GM20431 (cell line): ENCODE data around the gene MEIS1.

Experiments
- in situ Hi-C: fragments of 300-500 bp; cut with MseI, MboI; formaldehyde crosslinking; loops from one replicate; pipeline ENCODE4 v1.15.0; 2020; ENCODE audit warnings: low sequenced_read_pairs; ENCODE audit not compliant: unreplicated experiment

MEIS1 gene

DNA sequence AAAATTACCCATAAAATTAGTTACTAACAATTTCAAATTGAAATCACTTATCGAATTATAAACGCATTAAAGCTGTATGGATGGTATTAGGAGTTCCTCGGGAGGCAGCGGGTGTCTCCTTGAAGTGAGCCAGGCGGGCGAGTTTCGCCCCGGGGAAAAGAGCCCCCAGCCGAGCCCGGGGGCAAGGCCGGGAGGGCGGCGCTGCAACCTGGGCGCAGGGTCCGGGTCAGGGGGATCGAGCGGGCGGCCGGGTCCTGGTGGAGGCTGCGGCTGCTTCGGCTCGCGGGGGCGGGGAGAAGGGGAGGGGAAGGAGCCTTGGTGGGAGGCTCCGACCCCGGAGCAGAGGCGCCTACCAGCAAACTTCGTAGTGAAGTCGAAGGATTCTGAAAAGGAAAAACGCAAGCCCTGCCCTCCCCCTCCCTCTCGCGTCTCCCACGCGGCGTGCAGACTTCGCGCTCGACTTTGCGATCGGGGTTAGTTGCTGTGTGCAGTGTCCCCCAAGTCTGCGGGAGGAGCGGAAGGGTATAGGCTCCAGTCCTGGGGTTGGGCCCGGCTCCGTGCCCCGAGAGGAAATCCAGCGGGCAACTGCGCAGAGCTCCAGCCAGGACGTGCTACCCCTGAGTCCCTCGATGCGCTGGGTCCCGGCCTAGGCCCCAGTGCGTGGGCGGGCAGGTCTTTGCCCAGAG, 140.8 kb downstream of the MEIS1 start:
- in situ Hi-C loops: no loop called here

DNA sequence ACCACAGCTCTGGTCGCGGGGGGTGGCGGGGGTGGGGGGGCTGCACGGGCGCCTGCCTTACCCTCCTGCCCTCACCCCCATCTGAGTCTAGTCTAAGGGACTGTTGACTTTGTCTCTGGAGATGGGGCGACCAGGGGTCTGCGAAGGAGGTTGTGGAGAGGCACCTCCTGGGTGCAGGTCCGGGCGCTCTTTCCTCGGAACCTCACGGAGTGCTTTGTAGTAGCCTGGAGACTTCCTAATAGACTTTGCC, 141.3 kb downstream of the MEIS1 start:
- in situ Hi-C loops: no loop called here

DNA sequence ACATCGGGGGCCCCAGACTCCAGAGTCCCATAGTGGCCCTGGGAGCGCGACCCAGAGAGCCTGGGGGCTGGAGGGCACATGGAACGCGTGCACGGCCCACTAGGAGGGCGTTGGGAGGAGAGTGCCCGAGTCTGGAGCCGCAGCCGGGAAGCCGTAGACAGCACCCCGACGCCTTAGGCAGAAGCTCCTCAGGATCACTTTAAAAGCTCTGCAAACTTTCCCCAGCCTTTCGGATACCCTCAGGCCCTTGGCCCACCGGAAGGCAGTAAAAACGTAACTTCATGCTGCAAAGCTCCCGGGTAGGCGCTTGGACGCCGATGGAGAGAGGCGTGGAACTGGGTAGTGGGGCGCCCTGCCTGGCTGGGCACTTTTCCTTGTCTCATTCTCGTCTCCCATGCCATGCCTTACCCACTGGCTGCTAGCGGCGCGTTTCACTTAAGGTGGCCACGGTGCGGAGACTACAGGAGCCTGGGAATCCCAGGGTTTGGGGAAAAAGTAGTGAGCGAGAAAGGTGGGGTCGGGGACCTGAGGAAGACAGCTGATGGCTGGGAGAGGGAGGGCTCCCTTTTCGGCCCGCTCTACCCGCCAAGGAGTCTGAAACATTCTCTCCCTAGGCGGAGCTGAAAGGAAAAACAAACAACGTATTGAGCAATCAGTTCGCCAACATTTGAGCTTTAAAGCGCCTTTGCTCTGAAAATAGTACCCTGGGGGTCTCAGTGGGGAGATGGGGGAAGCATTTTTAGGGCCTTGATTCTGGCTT, 141.8 kb downstream of the MEIS1 start:
- in situ Hi-C loops: no loop called here

DNA sequence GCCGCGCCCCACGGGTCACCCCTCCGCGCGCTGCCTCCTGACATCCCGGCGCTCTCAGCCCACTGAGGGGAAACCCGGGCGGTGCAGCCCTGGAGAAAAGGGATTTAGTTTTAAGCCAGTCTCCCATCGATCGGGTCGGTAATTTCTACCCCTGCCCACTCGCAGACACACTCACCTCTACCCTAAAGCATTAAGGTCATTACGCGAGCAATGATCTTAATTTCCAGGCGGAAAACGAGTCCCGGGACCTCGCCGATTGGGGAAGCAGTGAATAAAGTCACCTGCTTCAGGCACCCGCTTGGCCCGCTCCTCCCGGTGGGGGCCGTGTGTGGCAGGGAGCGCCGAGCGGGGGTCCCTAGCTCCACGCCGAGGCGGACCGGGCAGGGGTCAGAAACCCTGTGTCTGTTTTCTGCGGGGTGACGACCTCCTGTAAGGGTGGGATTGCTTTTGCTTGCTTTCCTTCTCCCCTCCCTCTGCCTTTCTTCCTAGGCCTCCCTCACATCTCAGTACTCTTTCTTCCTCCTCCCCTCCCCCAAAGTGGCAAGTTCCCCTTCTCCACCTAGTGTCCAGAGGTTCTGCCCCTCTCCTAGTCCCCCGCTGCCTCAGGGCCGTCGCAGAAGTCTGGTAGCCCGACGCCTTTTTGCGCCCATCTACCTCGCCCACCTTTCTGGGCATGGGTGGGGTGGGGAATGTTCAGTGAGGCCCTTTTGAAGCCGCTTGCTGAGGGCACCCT, 142.6 kb downstream of the MEIS1 start:
- in situ Hi-C loops: no loop called here

DNA sequence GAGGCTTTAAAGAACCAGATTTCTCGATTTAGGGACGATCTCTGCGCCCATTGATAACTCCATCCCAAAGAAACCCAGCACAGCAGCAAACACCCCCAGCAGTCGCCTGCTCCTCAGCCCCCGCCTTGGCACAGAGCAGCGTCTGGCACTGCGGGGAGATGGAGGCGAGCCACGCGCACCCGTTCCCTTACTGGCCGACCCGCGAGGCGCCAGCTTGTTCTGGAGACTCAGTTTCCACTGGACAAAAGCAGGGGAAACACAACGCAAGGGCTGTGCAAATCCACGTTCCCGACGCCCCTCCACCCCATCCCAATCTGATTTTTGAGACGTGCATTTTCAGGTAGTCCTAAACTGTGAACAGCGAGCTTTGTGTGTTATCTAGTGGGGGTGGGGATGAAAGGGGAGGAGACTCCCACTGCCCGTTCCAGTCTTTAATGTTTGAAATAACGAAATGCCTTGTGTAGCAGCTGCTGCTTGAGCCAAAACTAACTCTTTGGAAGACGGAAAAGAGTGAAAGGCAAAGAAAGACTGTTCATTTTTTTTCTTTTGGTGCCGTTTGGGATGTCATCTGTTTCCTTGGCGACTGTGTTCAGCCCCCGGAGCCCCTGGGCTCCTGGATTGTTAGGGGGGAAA, 143.2 kb downstream of the MEIS1 start:
- in situ Hi-C loops: no loop called here

DNA sequence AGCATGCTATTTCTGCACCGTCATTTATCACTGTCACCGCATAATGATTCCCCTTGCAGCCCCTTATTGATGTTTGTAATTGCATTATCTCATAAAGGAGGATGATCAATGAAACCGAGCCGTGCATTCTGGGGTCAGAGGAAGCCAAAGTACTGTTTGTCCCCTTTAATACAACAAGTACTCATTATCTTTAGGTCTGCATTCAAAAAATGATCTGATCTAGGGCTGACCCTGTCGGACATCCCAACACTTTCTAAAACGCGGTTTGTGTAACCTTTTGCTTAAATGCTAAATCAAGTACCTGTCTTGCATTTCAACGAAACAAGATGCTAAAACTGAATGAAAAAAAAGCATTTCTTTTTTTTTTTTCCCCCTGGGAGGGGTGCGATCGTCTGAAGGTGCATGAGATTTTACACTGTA, 143.8 kb downstream of the MEIS1 start:
- in situ Hi-C loops: no loop called here

DNA sequence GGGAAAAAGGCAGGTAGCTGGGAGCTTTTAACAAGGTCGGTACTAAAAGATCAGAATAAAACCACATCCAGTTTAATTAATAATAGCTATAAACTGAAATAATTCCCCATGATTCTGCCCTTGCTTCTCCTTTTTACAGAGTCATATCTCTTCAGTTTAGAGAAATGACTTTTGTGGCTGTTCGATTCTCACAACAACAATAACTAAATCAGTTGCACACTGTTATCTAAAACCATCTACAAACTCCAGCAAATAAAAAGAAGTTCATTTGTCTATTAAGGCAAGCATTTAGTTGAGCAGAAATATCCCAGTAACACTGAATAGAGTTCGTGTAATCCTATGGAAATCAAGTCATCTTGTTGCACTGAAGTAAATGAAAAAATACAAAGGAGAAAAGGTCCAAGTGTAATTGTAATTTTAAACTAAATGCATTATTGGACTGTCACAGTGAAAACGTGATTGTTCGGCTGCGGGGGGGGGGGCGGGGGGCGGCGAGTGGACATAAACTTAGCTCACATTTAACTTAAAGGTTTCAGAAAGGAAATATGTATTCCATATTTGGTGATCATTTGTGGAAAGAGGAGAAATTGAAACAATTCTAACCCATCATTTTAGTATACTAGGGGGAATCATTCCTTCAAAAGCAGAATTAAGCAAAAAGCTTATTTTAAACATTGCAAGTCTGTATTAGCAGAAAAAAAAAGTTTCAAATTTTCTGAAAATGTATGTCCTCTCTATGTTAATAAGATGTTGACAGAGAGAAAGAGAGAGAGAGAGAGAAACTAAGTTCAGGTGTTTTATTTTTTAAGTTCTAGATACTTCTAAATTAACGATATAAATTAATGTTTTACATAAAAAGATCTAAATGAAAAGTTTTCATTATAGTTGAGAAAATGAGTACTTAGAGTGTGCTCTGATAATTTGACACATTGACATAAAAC, 144.5 kb downstream of the MEIS1 start:
- in situ Hi-C loops: no loop called here

DNA sequence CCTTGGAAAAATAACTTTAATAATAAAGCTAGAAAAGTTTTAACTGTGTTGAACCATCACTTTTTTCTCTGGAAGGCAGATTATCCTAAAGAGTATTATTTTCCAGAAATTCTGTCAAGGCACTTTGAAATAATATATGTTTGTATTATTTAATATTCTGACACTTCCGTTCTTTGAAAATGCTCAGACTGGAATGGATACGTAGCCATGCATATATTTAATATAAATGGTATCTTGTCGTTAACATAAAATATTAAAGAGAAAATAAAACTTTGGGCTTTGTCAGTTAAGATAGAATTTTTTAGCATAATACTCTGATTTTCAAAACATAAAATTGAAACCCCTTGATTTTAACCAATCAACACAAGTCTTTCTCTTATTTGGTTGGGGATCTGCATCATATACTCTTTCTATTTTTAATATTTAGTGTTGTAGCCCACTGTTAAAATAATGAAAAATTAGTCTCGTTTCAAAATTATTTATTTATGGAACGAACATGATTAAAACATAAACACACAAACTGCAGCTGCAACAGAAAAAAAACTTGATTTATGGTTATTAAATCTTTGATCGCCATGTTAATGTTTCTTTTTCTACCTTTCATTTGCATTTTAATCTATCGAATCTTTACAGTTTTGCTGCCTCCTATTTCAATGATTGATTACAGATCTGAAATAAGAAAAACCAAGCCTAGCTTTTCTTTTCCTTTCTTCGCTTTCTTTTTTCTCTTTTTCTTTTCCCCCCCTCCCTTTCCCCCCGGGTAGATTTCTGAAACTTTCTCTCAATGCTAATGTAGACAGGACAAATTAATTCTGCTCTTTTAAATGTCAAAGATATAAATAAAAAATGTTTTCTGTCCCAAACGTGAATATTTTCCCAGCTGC, 145.5 kb downstream of the MEIS1 start:
- in situ Hi-C loops: no loop called here

DNA sequence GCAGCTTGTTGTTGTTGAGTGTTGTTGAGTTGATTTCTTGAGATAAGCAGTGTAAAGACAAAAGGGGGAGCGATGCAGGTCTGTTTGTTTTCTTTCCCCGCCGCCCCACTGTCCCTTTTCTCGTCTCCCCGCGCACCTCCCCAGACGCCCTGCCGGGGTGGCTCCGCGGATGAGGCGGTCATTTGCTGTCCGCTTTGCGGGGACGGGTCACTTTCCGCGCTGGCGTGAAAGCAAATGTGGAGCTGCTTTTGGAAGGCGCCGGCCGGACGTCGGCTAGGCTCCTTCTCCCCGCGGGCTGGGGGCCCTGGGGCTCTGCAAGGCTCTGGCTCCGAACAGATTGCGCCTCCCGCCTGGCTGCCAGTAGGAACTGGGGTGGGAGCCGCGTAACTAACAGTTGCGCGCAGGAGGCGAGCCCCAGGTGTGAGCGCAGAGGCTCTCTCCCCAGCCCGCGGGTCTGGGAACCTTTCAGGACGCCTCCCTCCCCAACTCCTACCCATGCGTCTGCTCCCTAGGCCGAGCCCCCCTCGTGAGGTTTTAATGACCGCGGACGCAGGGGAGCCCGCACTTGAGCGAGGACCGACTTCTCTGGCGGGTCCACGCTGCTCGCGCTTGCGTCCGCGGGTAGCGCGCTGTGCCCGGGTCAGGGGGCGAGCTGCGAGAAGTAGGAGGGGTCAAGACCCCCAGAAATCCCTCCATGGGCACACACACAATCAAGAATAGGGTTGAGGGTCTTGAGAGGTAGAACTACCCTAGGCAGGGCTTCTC, 146.6 kb downstream of the MEIS1 start:
- in situ Hi-C loops: no loop called here

DNA sequence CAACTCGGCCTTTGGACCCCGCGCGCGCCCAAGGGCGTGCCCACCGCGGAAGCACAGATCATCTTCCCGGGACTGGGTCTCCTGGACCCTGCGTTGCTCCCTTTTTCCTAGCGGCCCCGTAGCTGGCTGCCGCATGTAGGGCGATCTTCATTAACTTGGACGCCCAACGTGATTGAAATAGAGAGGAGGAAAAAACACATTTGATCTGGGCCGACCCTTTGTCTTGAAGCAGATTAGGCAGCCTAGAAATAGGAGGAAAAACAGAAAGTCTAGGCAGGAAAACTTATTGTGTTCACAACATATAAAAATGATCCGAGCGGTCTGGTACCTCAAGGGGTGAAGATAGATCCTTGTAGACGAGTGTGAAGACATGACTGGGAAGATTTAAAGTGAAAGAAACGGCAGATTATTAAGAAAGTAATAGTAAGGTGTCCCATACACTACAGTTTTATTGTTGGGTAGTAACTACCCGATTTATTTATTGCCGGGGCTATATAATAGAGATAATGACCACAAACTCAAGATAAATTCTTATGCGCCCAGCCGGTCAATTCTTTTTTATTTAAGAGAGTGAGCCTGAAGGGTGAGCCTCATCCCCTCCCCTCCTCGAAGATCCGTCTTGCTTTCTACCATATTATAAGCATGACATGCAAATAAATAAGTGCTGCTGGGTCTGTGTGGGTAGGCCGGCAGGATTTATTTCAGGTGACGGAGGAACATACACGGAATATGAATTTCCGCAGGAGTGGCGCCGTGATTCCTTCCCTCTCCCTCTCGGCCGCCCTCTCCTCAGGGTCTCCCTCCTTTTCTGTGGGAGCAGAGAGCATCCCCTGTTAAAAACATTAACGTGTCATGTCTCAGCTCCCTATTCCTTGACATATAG, 147.4 kb downstream of the MEIS1 start:
- in situ Hi-C loops: no loop called here

DNA sequence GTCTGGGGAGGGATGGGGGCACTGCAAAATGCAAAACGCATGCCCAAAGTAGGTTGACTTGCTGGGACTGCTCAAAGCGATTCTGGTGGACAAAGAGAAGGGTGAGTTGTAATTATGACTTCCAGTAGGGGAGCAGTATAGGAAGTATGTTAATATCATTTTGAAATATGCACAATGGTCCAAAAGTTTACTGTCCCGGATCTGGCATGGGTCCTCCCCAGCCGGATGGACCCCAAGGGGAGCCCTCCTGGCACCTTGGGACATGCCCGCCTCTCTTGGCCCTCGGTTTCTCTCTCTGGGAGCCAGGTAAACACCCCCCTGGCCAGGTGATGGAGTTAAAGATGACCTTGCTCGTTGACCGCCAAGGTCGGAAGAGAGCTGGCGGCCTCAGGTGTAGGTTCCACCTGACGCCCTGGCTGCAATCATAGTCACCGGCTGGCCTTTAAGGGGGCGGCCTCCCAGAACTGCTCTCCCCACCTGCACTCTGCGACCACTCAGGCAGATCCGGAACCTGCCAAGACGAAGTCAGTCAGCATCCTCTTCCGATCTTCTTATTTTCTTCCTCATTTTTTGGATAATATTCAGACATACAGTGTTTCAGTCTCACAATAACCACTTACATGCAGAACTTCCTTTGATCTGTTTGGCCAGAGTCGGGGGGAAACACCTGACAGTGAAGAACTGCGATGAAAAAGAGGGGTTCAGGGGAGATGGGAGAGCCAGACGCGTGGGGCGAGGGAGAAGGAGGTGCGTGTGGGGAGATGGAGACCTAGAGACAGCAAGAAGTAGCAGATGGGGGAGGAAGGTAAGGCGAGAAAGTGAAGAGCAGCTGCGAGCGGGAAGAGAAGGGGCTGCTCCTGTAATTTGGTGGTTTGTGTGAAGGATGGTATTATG, 148.3 kb downstream of the MEIS1 start:
- in situ Hi-C loops: no loop called here

DNA sequence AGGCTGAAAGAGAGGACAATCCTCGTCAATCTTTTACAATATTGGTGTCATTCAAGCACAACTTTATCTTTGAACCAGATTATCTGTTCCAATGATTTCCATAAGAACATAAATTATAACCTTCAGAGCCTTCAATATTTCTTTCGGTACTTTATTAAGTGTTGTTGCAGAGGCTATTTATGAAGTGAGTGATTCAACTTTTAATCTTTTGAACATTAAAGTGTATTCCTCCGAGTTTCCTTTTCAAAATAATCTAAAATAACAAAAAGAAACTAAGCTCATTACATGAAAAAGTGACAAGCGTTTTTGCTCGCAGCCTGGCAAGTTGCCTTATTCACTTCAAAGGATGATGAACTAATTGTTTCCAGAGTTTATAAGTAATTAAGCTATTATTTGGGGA, 149.0 kb downstream of the MEIS1 start:
- in situ Hi-C loops: no loop called here

DNA sequence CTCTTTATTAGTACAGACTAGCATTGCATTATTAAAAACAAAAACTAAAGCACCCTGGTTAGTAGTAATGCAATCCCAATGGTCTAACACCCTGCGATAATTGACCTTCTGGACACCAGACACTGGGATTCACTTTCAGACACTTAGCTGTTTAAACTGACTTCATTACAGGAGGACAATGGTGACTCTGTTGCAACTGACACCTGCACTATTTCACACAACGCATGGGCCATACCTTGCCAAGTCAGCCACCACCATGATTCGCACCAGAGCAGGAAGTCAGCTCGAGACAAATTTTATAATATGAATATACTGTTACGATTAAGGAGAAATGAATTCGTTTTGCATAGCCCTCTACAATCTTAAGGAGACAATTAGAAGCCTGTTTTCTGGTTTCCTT, 150.7 kb downstream of the MEIS1 start:
- in situ Hi-C loops: no loop called here

DNA sequence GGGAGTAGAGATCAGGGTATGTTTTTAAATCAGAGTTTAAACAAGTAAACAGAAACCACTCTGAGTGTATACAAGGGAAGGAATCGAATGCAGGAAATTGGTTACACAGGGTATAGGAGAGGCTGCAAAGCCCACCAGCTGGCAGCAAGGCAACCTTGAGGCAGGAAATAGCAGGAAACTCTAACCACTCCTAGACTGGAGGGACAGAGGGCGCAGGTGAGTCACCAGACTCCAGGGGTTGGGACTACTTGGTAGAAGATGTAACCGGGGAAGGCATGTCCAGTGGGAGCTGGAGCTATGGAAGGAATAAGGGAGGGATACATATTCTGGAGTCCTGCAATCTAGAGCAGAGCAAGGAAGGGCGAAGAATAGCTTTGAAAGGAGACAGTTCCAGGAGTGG, 152.3 kb downstream of the MEIS1 start:
- in situ Hi-C loops: no loop called here

DNA sequence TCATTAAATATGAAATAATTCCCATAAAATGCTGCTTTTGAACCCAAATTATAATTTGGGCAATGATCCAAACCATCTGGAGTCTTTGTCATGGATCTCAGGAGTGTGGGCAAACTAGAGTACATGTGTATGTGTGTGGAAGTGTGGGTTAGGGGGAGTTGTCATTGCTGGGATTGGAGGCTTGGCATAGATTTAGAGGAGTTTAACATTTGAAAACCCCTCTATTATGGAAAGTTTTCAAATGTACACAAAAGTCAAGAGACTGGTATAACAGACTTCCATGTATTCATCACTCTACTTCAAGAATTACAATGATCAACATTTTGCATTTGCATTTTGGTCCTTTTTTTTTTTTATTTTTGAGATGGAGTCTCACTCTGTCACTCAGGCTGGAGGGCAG, 159.1 kb downstream of the MEIS1 start:
- in situ Hi-C loops: no loop called here

DNA sequence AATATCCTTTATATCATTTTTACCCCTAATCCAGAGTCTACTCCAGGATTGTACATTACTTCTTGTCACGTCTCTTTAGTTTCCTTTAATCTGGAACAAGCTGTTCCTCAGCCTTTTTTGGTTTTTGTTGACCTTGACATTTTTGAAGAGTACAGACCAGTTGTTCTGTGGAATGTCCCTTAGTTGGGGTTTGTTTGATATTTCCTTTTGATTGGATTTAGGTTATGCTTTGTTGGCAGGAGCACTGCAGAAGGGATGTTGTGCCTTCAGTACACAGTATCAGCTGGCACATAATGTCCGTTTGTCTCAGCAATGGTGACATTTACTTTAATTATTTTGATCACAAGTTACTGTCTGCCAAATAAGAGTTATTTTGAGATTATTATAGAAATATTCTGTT, 160.6 kb downstream of the MEIS1 start:
- in situ Hi-C loops: no loop called here
